Fibroblast of pulmonary artery (primary cell): Measurements from ENCODE around the gene NXPE4.

ENCODE experiments used
- DNase-seq: peaks from one replicate; pipeline ENCODE4 v3.0.0-alpha.2; 2010; ENCODE audit warnings: low read depth
- H3K4me3 ChIP-seq: replicated peaks from 2 replicates; pipeline ENCODE4 v1.5.1; 2011; ENCODE audit warnings: low read depth, mild to moderate bottlenecking, control low read depth, low read length, moderate library complexity
- TF ChIP-seq, protein P1 (sequence below): IDR thresholded peaks from 2 replicates; pipeline ENCODE4 v1.5.1; 2011; ENCODE audit warnings: mild to moderate bottlenecking, control low read depth, low read length, inconsistent platforms; ENCODE audit errors: missing control alignments

NXPE4 gene

DNA sequence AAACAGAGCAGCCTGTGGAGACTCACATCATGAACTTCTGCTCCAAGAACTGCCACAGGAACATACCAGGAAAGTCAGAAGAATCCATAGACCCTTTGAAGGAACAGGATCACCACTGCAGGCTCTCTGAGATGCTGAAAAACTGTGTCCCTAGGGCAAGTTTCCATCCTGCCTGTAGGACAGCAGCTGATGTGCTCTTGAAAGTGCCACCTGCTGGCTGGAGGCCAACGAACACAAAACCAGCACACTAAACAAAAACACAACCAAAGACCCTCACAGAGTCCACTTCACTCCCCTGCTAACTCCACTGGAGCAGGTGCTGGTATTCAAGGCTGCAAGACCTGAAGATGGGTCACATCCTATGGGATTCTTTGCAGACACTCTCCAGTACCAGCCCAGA lies 23.9 kb downstream of the NXPE4 start:
- H3K4me3 ChIP-seq: no peak overlapping the region
- no peak for DNase-seq
- TF ChIP-seq, protein P1, sequence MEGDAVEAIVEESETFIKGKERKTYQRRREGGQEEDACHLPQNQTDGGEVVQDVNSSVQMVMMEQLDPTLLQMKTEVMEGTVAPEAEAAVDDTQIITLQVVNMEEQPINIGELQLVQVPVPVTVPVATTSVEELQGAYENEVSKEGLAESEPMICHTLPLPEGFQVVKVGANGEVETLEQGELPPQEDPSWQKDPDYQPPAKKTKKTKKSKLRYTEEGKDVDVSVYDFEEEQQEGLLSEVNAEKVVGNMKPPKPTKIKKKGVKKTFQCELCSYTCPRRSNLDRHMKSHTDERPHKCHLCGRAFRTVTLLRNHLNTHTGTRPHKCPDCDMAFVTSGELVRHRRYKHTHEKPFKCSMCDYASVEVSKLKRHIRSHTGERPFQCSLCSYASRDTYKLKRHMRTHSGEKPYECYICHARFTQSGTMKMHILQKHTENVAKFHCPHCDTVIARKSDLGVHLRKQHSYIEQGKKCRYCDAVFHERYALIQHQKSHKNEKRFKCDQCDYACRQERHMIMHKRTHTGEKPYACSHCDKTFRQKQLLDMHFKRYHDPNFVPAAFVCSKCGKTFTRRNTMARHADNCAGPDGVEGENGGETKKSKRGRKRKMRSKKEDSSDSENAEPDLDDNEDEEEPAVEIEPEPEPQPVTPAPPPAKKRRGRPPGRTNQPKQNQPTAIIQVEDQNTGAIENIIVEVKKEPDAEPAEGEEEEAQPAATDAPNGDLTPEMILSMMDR: no peak

DNA sequence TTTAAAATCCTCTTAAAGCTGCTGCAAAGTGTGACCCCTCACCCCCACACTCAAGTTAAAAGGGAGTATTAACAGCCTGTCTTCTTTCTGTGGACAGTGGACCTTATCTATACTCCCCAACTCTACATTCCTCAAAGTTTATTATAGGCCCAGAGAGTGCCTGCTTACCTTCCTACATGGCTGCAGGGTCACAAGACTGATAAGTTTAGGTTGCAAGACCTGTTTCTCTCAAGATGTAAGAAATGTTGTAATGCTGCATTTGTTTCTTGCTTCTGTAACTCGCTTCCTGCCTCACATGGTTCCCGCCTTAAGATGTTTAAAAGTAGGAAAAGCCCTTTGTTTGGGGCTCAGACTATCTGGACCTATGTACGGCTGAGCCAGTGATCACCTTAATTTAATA lies 25.8 kb downstream of the NXPE4 start:
- no peak overlapping the region for H3K4me3 ChIP-seq
- TF ChIP-seq, protein P1: no peak
- no peak for DNase-seq

DNA sequence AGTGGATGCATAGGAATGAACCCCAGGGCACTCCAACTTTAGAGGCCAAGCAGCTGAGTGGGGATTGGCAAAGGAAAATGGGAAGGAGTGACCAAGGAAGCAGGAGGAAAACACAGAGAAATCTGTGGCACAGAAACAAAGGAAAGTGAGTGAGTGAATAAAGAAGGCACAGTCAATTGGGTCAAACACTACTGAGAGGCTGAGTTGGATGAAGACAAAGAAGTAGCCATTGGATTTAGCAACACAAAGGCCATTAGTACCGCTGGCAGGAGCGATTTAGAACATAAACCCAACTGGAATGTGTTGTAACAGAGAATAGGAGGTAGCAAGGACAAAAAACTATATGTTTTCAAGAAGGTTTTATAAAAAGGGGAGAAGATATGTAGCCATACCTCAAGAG lies 29.3 kb downstream of the NXPE4 start:
- no peak for DNase-seq
- TF ChIP-seq, protein P1: no peak
- H3K4me3 ChIP-seq: no peak overlapping the region

DNA sequence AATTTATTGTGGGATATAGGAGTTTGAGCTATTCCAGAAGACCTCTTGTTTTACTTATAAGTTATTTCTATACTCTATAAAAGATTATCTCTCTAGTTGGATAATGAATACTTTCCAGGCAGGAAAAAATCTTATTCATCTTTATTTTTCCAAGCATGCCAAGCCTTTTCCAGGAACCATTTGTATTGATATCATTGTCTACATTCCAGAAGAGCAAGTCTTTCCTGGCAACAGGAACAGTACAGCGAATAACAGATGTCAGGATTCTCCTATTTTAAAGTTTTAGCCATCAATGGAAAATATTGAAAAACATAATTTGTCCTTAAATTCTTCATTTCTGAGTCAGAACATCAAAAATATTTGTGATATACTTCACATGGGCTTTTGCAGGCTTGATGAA lies 30.8 kb downstream of the NXPE4 start:
- TF ChIP-seq, protein P1: no peak
- peak; percentile 49 for DNase-seq

DNA sequence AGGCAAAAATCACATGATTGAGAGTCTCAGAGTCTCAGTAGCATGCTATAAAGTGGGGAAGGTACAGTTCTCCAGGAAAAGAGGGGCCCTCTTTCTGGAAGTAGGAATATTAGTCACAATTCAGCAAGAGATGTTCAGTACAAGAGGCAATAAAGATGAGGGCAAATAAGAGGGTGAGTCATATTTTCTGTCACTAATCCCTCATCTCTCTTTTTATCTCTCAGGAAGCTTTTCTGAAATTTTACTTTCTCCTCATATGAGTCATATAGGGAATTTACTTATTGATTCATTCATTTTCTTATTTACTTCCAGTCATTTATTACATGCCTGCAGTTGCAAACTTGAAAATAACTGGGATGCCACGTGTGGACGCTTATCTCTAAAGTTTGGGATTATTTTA lies 32.5 kb downstream of the NXPE4 start:
- DNase-seq: peak; percentile 48
- TF ChIP-seq, protein P1: no peak
- H3K4me3 ChIP-seq: no peak overlapping the region

More for the DNA sequence above, 30.8 kb downstream of the NXPE4 start:
- H3K4me3 ChIP-seq: no peak overlapping the region

DNA sequence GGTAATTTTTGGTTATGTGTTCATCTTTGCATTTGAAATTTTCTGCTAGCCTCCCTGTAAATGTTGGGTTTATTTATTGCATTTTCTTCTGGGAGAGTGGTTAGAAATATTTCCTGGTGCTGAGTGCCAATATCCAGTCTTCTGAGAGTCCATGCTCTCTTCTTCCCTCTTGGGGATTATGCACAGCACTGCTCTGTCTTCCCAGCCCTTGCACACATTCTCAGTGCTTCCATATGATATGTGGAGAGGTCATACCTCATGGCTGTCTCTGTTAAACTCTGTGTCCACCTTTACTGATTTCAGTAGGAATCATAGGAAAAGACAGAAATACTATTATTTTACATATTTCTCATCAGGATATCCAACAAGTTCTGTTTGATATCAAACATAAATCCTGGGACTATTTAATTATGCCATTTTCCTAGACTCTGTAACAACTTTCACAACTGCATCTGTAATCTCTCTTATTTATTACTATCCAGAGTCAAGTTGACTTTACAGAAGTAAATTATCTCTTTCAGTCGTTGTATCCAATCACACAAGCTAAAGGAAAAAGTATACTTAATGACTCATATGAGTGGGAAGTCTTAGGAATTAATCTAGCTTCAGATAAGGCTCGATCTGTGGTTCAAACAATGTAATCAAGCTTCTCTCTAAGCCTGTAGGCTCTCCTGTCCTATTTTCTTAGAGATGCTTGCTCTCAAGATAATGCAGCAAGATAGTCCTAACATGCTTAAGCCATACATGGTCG lies 33.2 kb downstream of the NXPE4 start:
- TF ChIP-seq, protein P1: peak; percentile 12
- peak; percentile 58 for DNase-seq

More for the DNA sequence above, 33.2 kb downstream of the NXPE4 start:
- H3K4me3 ChIP-seq: no peak overlapping the region
